A549 treated with Hydrocortisone at 1 μM for 4 hours (cell line): ENCODE data around the gene HAO1. TPM values are rescaled to one million over a fixed set of nuclear protein-coding genes. Genes with fewer than 3 reads are reported as not detected.

ENCODE experiments used
- total RNA-seq: library from RNA; stranded (reverse); fragments of 200-300 nt; extraction: Qiagen RNA extraction; gene quantifications from 5 replicates; pipeline ENCODE4 v1.2.3, GENCODE V29; 2022

HAO1 gene
- not detected in 5 replicates for total RNA-seq

DNA sequence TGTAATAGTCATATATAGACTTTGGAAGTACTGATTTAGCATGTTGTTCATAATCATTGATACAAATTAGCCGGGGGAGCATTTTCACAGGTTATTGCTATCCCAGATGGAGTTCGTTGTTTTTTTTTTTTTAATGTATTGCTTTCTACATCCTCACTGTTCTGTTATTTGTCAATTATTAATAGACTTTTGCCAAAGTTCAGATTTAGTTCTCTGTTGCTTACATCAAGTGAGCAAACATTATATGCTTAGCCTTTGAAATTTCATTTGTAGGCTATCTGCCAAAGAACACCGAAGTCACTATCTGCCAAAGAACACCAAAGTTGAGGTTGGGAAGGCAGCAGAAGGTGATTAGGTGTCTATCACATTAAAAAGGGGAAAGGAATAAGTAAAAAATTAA lies at the start of gene HAO1:
Gene HAO1, minus strand, starts transcription at position 118 of the 400 bp plus-strand sequence. Its CDS starts 36 bp downstream, at position 82.

Other genes starting within 250 kb of the HAO1 start
- gene TMX4, start 79.3 kb upstream of the HAO1 start, total RNA-seq = 16.5 to 20.3 TPM (median 17.2 TPM) in 5 replicates
- gene PLCB1, start 191.8 kb upstream of the HAO1 start, total RNA-seq = 0.41 to 1.2 TPM (median 0.99 TPM) in 5 replicates